Measurements from ENCODE around the gene GRIK3. TPM values are rescaled to one million over a fixed set of nuclear protein-coding genes. Genes with fewer than 3 reads are reported as not detected.

Gene GRIK3
- total and polyA plus RNA-seq, 2 donors (not counting 1 experiment from before 2014, with no cell fraction given) = not detected

DNA sequence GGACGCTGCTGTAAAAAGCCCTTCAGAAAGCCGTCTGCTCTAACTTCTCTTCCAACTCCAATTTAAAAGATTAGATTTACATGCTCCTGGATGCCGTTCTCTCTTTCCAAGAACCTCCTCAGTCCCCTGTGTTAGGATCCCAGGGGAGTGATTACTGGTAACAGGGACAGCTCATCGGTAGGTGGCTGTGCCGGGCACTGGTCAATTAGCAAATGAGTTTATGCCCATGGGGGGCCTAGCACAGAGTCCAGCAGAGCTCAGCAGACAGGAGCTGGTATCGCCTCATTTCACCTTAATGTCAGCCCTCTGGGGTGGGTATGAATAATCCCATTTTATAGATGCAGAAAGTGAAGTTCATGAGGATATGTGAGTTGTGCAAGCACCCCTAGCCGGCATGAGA lies 191.9 kb downstream of the GRIK3 start:
- H3K9me3 ChIP-seq (ENCODE audit: control insufficient read depth, insufficient read depth, low read depth, low read length) = no peaks in the 10 kb centered on the region
- no peak for DNase-seq (ENCODE audit: low read depth in 2 of 2)

GRCh38 chr1:36839485-36839884 lies 194.8 kb downstream of the GRIK3 start:
- H4K20me1 ChIP-seq (ENCODE audit: control insufficient read depth, extremely low read depth, insufficient read depth, low read length) = no peaks in the 10 kb centered on the region
- no peaks in the 10 kb centered on the region for H3K79me2 ChIP-seq (ENCODE audit: control insufficient read depth, insufficient read depth, low read length)
- no peak for DNase-seq (ENCODE audit: low read depth in 2 of 2)
- H3K27ac ChIP-seq (ENCODE audit: insufficient read depth, low read length) = no peak overlapping the region
- H3K4me1 ChIP-seq (ENCODE audit: control insufficient read depth, extremely low read depth, insufficient read depth, low read length) = no peaks in the 10 kb centered on the region
- TF ChIP-seq, protein P1, sequence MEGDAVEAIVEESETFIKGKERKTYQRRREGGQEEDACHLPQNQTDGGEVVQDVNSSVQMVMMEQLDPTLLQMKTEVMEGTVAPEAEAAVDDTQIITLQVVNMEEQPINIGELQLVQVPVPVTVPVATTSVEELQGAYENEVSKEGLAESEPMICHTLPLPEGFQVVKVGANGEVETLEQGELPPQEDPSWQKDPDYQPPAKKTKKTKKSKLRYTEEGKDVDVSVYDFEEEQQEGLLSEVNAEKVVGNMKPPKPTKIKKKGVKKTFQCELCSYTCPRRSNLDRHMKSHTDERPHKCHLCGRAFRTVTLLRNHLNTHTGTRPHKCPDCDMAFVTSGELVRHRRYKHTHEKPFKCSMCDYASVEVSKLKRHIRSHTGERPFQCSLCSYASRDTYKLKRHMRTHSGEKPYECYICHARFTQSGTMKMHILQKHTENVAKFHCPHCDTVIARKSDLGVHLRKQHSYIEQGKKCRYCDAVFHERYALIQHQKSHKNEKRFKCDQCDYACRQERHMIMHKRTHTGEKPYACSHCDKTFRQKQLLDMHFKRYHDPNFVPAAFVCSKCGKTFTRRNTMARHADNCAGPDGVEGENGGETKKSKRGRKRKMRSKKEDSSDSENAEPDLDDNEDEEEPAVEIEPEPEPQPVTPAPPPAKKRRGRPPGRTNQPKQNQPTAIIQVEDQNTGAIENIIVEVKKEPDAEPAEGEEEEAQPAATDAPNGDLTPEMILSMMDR (conservative IDR thresholded peaks at IDR 0.05 in 1 of 2, IDR thresholded peaks at IDR 0.05 in 1 of 2; ENCODE audit: low read depth in 1 of 2, low read length in 2 of 2) = no peak
- no peak overlapping the region for H3K4me2 ChIP-seq (ENCODE audit: extremely low read depth, insufficient read depth, low read length)
- H3K36me3 ChIP-seq (ENCODE audit: control insufficient read depth, insufficient read depth, low read length) = no peaks in the 10 kb centered on the region
- no peaks in the 10 kb centered on the region for H3K9me3 ChIP-seq (ENCODE audit: control insufficient read depth, insufficient read depth, low read depth, low read length)
- H3K9ac ChIP-seq (ENCODE audit: insufficient read depth, low read length) = no peak overlapping the region
- H2AFZ ChIP-seq (ENCODE audit: low read length) = no peak overlapping the region
- H3K27me3 ChIP-seq (ENCODE audit: control insufficient read depth, insufficient read depth, low read length) = no peaks in the 10 kb centered on the region
- no peak overlapping the region for H3K4me3 ChIP-seq (replicated peaks in 1 of 4; ENCODE audit: control extremely low read depth in 1 of 4, insufficient read depth in 1 of 4, low read depth in 3 of 4, low read length in 4 of 4)

More for the DNA sequence above, 191.9 kb downstream of the GRIK3 start:
- no peak for TF ChIP-seq EZH2 (IDR thresholded peaks at IDR 0.05; ENCODE audit: low read length, missing control alignments)
- TF ChIP-seq, protein P1 (conservative IDR thresholded peaks at IDR 0.05 in 1 of 2, IDR thresholded peaks at IDR 0.05 in 1 of 2; ENCODE audit: low read depth in 1 of 2, low read length in 2 of 2) = no peak
- Histone ChIP-seq H4K20me1 (ENCODE audit: control insufficient read depth, extremely low read depth, insufficient read depth, low read length) (no peaks in the 10 kb centered on the region), H3K79me2 (ENCODE audit: control insufficient read depth, insufficient read depth, low read length) (no peaks in the 10 kb centered on the region), H3K4me2 (ENCODE audit: extremely low read depth, insufficient read depth, low read length) (no peak overlapping the region), H3K27me3 (ENCODE audit: control insufficient read depth, insufficient read depth, low read length) (no peaks in the 10 kb centered on the region), H3K4me3 (replicated peaks in 1 of 4; ENCODE audit: control extremely low read depth in 1 of 4, insufficient read depth in 1 of 4, low read depth in 3 of 4, low read length in 4 of 4) (no peak overlapping the region), H3K36me3 (ENCODE audit: control insufficient read depth, insufficient read depth, low read length) (no peaks in the 10 kb centered on the region), H3K4me1 (ENCODE audit: control insufficient read depth, extremely low read depth, insufficient read depth, low read length) (no peaks in the 10 kb centered on the region), H3K27ac (ENCODE audit: insufficient read depth, low read length) (no peak overlapping the region), H3K9ac (ENCODE audit: insufficient read depth, low read length) (no peak overlapping the region), H2AFZ (ENCODE audit: low read length) (no peak overlapping the region)

DNA sequence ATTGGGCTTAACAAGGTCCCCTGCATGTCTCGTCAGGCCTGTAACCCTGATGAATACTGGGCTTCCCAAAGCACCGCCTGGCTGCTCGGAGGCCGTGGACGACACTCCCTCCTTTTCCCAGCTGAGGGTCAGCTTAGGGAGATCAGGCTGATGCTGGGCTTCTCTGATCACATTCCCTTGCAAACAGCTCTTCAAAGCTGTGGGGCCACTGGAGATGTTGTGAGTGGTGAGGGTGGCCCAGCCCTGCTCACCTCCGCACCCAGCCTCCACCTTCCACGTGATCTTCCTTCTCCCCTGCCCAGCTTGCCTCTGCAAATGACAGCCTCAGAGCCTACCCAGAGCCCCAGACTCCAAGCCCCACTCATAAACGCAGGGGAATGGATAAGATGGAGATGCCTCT lies 195.4 kb downstream of the GRIK3 start:
- Histone ChIP-seq H3K4me1 (ENCODE audit: control insufficient read depth, extremely low read depth, insufficient read depth, low read length) (no peaks in the 10 kb centered on the region), H3K36me3 (ENCODE audit: control insufficient read depth, insufficient read depth, low read length) (no peaks in the 10 kb centered on the region), H2AFZ (ENCODE audit: low read length) (no peak overlapping the region), H3K27me3 (ENCODE audit: control insufficient read depth, insufficient read depth, low read length) (no peaks in the 10 kb centered on the region), H3K9ac (ENCODE audit: insufficient read depth, low read length) (no peak overlapping the region), H3K27ac (ENCODE audit: insufficient read depth, low read length) (no peak overlapping the region), H3K79me2 (ENCODE audit: control insufficient read depth, insufficient read depth, low read length) (no peaks in the 10 kb centered on the region), H3K9me3 (ENCODE audit: control insufficient read depth, insufficient read depth, low read depth, low read length) (no peaks in the 10 kb centered on the region), H3K4me2 (ENCODE audit: extremely low read depth, insufficient read depth, low read length) (no peak overlapping the region), H4K20me1 (ENCODE audit: control insufficient read depth, extremely low read depth, insufficient read depth, low read length) (no peaks in the 10 kb centered on the region), H3K4me3 (replicated peaks in 1 of 4; ENCODE audit: control extremely low read depth in 1 of 4, insufficient read depth in 1 of 4, low read depth in 3 of 4, low read length in 4 of 4) (no peak overlapping the region)
- TF ChIP-seq EZH2 (IDR thresholded peaks at IDR 0.05; ENCODE audit: low read length, missing control alignments) = no peak
- TF ChIP-seq, protein P1 (conservative IDR thresholded peaks at IDR 0.05 in 1 of 2, IDR thresholded peaks at IDR 0.05 in 1 of 2; ENCODE audit: low read depth in 1 of 2, low read length in 2 of 2) = no peak
- DNase-seq (ENCODE audit: low read depth in 2 of 2) = no peak

Measured in fibroblast of lung (primary cell).